Measurements from ENCODE around the gene PCK1. TPM values are rescaled to one million over a fixed set of nuclear protein-coding genes. Genes with fewer than 3 reads are reported as not detected.
A peak's percentile ranks its signal among the peaks of the same experiment; 100 is the strongest.

Gene PCK1
- polyA plus RNA-seq, 3 donors = not detected

DNA sequence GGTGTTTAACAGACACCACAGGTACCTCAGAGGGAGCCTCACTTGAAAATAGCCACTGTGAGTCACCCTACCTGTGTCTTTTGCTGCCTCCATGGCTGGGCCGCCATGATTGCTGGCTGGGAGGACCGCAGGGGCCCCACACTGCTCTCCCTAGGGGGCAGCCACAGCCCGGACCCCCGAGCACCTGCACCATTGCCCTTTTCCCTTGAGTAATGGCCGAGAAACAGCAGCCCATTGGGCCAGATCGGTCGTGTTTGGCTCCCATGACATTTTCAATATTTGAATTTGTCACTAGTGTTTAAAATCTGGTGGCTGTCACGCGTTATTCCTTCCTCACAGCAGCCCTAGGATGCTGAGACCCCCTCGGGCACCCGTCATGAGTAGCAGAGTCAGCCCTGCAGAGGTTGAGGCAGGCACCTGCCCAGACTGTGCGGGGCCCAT lies 52.6 kb downstream of the PCK1 start:
- Histone ChIP-seq H3K27me3 (ENCODE audit: control insufficient read depth in 2 of 2, insufficient read depth in 2 of 2, low read length in 2 of 2) (no peaks in the 10 kb centered on the region), H3K36me3 (replicated peaks in 1 of 2; ENCODE audit: control insufficient read depth in 1 of 2, insufficient read depth in 2 of 2, low read length in 2 of 2) (peaks cover 2 to 29% of the 10 kb centered on the region in 2 donors), H2AFZ (ENCODE audit: insufficient read depth, low read depth, low read length, poor library complexity, severe bottlenecking) (no peak overlapping the region), H3K4me2 (replicated peaks; ENCODE audit: extremely low read depth, low read length, poor library complexity, severe bottlenecking) (no peak overlapping the region), H4K20me1 (ENCODE audit: insufficient read depth, low read length) (no peaks in the 10 kb centered on the region), H3K4me3 (replicated peaks in 1 of 3; ENCODE audit: low read depth in 2 of 3, low read length in 3 of 3) (no peak overlapping the region), H3K9ac (ENCODE audit: insufficient read depth, low read length, poor library complexity, severe bottlenecking) (no peak overlapping the region), H3K79me2 (ENCODE audit: insufficient read depth, low read length) (no peaks in the 10 kb centered on the region), H3K4me1 (ENCODE audit: control insufficient read depth in 1 of 2, insufficient read depth in 2 of 2, low read length in 2 of 2) (peaks cover 7 to 8% of the 10 kb centered on the region in 2 donors), H3K9me3 (replicated peaks in 1 of 2; ENCODE audit: control insufficient read depth in 1 of 2, insufficient read depth in 1 of 2, low read length in 2 of 2) (no peaks in the 10 kb centered on the region), H3K27ac (ENCODE audit: low read depth in 1 of 2, low read length in 2 of 2) (no peak overlapping the region)
- WGBS (ENCODE audit: insufficient coverage) = 97% methylated on average over 6 of the region's 12 CpGs
- Mint-ChIP-seq H3K4me3 (no peak overlapping the region), H3K36me3 (peaks cover 9 to 63% of the 10 kb centered on the region in 2 donors), H3K27ac (no peak overlapping the region), H3K9me3 (peaks cover 0 to 3% (median 0%) of the 10 kb centered on the region in 7 donors), H3K4me1 (peaks cover 18% of the 10 kb centered on the region), H3K27me3 (ENCODE audit: low read depth in 3 of 3) (peaks cover 7 to 32% (median 13%) of the 10 kb centered on the region in 3 donors)
- TF ChIP-seq, protein P1, sequence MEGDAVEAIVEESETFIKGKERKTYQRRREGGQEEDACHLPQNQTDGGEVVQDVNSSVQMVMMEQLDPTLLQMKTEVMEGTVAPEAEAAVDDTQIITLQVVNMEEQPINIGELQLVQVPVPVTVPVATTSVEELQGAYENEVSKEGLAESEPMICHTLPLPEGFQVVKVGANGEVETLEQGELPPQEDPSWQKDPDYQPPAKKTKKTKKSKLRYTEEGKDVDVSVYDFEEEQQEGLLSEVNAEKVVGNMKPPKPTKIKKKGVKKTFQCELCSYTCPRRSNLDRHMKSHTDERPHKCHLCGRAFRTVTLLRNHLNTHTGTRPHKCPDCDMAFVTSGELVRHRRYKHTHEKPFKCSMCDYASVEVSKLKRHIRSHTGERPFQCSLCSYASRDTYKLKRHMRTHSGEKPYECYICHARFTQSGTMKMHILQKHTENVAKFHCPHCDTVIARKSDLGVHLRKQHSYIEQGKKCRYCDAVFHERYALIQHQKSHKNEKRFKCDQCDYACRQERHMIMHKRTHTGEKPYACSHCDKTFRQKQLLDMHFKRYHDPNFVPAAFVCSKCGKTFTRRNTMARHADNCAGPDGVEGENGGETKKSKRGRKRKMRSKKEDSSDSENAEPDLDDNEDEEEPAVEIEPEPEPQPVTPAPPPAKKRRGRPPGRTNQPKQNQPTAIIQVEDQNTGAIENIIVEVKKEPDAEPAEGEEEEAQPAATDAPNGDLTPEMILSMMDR (IDR thresholded peaks at IDR 0.05) = no peak
- intact Hi-C loops (cut with micrococcal nuclease) = no loop called here
- DNase-seq = no peak

DNA sequence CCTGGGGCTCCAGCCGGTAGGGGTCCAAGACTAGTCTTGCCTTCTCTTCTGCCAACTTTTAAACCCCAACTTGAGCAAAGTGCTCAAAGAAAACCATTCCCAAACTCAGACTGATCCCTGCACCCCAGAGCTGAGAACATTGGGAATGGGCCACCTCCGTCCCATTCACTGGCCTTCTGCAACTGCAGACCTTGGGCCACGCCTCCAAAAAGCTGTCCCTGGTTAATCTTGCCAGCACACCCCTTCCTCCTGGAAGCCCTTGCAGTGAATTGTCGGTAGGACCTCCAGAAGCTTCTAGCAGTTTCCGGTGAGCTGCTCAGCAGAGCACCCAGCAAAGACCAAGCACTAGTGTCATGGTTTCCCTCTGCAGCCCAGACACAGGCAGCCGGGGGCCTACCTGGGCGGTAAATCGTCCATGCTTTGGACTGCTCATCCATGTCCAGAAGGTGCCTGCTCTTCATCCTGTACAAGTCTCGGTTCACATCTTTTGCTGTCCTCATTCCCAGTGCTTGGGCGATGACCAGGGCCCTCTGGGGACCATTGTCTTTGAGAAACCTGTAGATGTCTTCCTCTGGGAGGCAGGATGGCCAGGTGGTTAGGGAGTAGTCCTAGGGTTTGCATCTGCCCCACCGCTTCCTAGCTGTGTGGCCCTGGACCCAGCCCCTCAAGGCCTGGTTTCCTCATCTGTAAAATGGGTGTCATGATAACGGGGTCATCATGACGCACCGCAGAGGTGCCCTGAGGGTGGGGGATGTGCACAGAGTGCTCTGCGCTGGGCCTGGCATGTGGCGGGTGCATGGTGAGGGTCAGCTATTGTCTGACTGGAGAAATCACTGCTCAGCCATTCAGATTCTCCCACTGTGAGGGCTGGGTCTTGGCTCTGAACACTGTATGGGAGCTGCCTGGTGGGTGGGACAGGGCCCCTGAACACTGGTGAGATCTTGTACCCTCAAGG lies 53.9 kb downstream of the PCK1 start:
- H3K4me1 Mint-ChIP-seq = peaks cover 31% of the 10 kb centered on the region
- H2AFZ ChIP-seq (ENCODE audit: insufficient read depth, low read depth, low read length, poor library complexity, severe bottlenecking) = no peak overlapping the region
- H3K79me2 ChIP-seq (ENCODE audit: insufficient read depth, low read length) = no peaks in the 10 kb centered on the region
- H3K4me2 ChIP-seq (replicated peaks; ENCODE audit: extremely low read depth, low read length, poor library complexity, severe bottlenecking) = no peak overlapping the region
- H3K4me3 ChIP-seq (replicated peaks in 1 of 3; ENCODE audit: low read depth in 2 of 3, low read length in 3 of 3) = no peak overlapping the region
- DNase-seq = no peak
- H3K36me3 Mint-ChIP-seq = peaks cover 9 to 52% of the 10 kb centered on the region in 2 donors
- H3K27ac Mint-ChIP-seq = no peak overlapping the region
- peaks cover 0 to 3% (median 0%) of the 10 kb centered on the region in 7 donors for H3K9me3 Mint-ChIP-seq
- H3K27me3 ChIP-seq (ENCODE audit: control insufficient read depth in 2 of 2, insufficient read depth in 2 of 2, low read length in 2 of 2) = no peaks in the 10 kb centered on the region
- TF ChIP-seq, protein P1 (IDR thresholded peaks at IDR 0.05) = no peak
- no peaks in the 10 kb centered on the region for H4K20me1 ChIP-seq (ENCODE audit: insufficient read depth, low read length)
- peaks cover 2 to 24% of the 10 kb centered on the region in 2 donors for H3K36me3 ChIP-seq (replicated peaks in 1 of 2; ENCODE audit: control insufficient read depth in 1 of 2, insufficient read depth in 2 of 2, low read length in 2 of 2)
- intact Hi-C loops (cut with micrococcal nuclease) = no loop called here
- H3K9ac ChIP-seq (ENCODE audit: insufficient read depth, low read length, poor library complexity, severe bottlenecking) = no peak overlapping the region
- WGBS (ENCODE audit: insufficient coverage) = 91% methylated on average over 16 of the region's 16 CpGs
- H3K4me3 Mint-ChIP-seq = peak overlapping the region in 1 of 2 donors; percentile 7
- peaks cover 20% of the 10 kb centered on the region in 2 donors for H3K4me1 ChIP-seq (ENCODE audit: control insufficient read depth in 1 of 2, insufficient read depth in 2 of 2, low read length in 2 of 2)
- H3K27me3 Mint-ChIP-seq (ENCODE audit: low read depth in 3 of 3) = peaks cover 7 to 22% (median 13%) of the 10 kb centered on the region in 3 donors
- H3K9me3 ChIP-seq (replicated peaks in 1 of 2; ENCODE audit: control insufficient read depth in 1 of 2, insufficient read depth in 1 of 2, low read length in 2 of 2) = no peaks in the 10 kb centered on the region
- H3K27ac ChIP-seq (ENCODE audit: low read depth in 1 of 2, low read length in 2 of 2) = no peak overlapping the region

Data from CD14-positive monocyte (primary cell).